Mesendoderm (in vitro differentiated cells): ENCODE data around the gene ANKRD50.

Source experiments
- DNase-seq: peaks from one replicate; pipeline ENCODE4 v3.0.0; 2013
- H2AK5ac ChIP-seq: 2 replicates; pipeline ENCODE4 v1.6.1; 2013; ENCODE audit warnings: low read length, inconsistent platforms
- H2BK120ac ChIP-seq: 2 replicates; pipeline ENCODE4 v1.6.1; 2013; ENCODE audit warnings: low read depth, mild to moderate bottlenecking, low read length, moderate library complexity, mixed read lengths
- H2BK15ac ChIP-seq: replicated peaks from 2 replicates; pipeline ENCODE4 v1.6.1; 2013; ENCODE audit warnings: low read depth, mild to moderate bottlenecking, moderate library complexity
- H2BK5ac ChIP-seq: 2 replicates; pipeline ENCODE4 v1.6.1; 2013; ENCODE audit warnings: low read length, inconsistent platforms
- H3K18ac ChIP-seq: 2 replicates; pipeline ENCODE4 v1.6.1; 2013; ENCODE audit warnings: mild to moderate bottlenecking, low read length, mixed read lengths
- H3K23ac ChIP-seq: one replicate; pipeline ENCODE4 v1.6.1; 2013; ENCODE audit warnings: low read length
- H3K27ac ChIP-seq: 2 replicates; pipeline ENCODE4 v1.5.1; 2013; ENCODE audit warnings: low read depth, mild to moderate bottlenecking, inconsistent platforms, low read length, moderate library complexity
- H3K27me3 ChIP-seq: 2 replicates; pipeline ENCODE4 v1.6.1; 2013; ENCODE audit warnings: low read length, control low read depth, mild to moderate bottlenecking, inconsistent platforms; ENCODE audit not compliant: insufficient read depth, poor library complexity
- H3K36me3 ChIP-seq: 2 replicates; pipeline ENCODE4 v1.6.1; 2013; ENCODE audit warnings: low read length, inconsistent platforms; ENCODE audit not compliant: control insufficient read depth, insufficient read depth
- H3K4ac ChIP-seq: one replicate; pipeline ENCODE4 v1.6.1; 2013; ENCODE audit warnings: low read depth, mild to moderate bottlenecking, low read length, moderate library complexity
- H3K4me1 ChIP-seq: 2 replicates; pipeline ENCODE4 v1.6.1; 2013; ENCODE audit warnings: low read depth, low read length, inconsistent platforms; ENCODE audit not compliant: control insufficient read depth
- H3K4me2 ChIP-seq: 2 replicates; pipeline ENCODE4 v1.6.1; 2013; ENCODE audit warnings: low read length
- H3K4me3 ChIP-seq: 2 replicates; pipeline ENCODE4 v1.5.1; 2013; ENCODE audit warnings: mild to moderate bottlenecking, low read length
- H3K56ac ChIP-seq: one replicate; pipeline ENCODE4 v1.6.1; 2013; ENCODE audit warnings: low read length
- H3K79me1 ChIP-seq: 2 replicates; pipeline ENCODE4 v1.6.1; 2013; ENCODE audit warnings: low read length, inconsistent platforms
- H3K79me2 ChIP-seq: 2 replicates; pipeline ENCODE4 v1.6.1; 2013; ENCODE audit warnings: mild to moderate bottlenecking, low read length; ENCODE audit not compliant: control insufficient read depth, insufficient read depth
- H3K9ac ChIP-seq: 2 replicates; pipeline ENCODE4 v1.6.1; 2013; ENCODE audit warnings: low read length, inconsistent platforms
- H4K5ac ChIP-seq: one replicate; pipeline ENCODE4 v1.6.1; 2013; ENCODE audit warnings: low read length
- H4K8ac ChIP-seq: one replicate; pipeline ENCODE4 v1.6.1; 2013; ENCODE audit warnings: low read depth, mild to moderate bottlenecking, control low read depth, low read length, moderate library complexity
- WGBS: extraction: QIAGEN DNeasy Blood & Tissue Kit; methylation state at CpG from one replicate; pipeline ENCODE4 v1.1.7; 2013; ENCODE audit warnings: low lambda C conversion rate, missing lambda C conversion rate; ENCODE audit not compliant: insufficient coverage; ENCODE audit errors: extremely low coverage; 5-methylcytosine and 5-hydroxymethylcytosine counted together

ANKRD50 gene

GRCh38 chr4:124632439-124632838 is 80.1 kb downstream of the ANKRD50 start:
- Histone ChIP-seq H2AK5ac (no peak overlapping the region), H2BK15ac (peak overlapping the region; percentile 96), H3K56ac (no peak overlapping the region), H4K8ac (peak overlapping the region; percentile 76), H4K5ac (no peak overlapping the region), H3K4me2 (no peak overlapping the region), H3K79me1 (no peaks in the 10 kb centered on the region), H3K79me2 (no peaks in the 10 kb centered on the region), H3K9ac (no peak overlapping the region), H3K27ac (no peak overlapping the region), H3K18ac (peak overlapping the region; percentile 80), H2BK5ac (no peak overlapping the region), H3K4me3 (no peak overlapping the region), H3K23ac (no peak overlapping the region), H3K4ac (peak overlapping the region; percentile 3), H3K27me3 (no peaks in the 10 kb centered on the region), H2BK120ac (peak overlapping the region; percentile 78), H3K36me3 (no peaks in the 10 kb centered on the region), H3K4me1 (peaks cover 2% of the 10 kb centered on the region)
- no CpG with 5 or more reads among the region's 5 CpGs for WGBS
- DNase-seq: no peak

- Histone ChIP-seq H2BK5ac (no peak overlapping the region), H3K27ac (peak overlapping the region; percentile 51), H3K4me2 (no peak overlapping the region), H3K4me1 (peaks cover 2% of the 10 kb centered on the region), H3K4ac (no peak overlapping the region), H3K79me1 (no peaks in the 10 kb centered on the region), H3K36me3 (no peaks in the 10 kb centered on the region), H4K8ac (peak overlapping the region; percentile 56), H3K79me2 (no peaks in the 10 kb centered on the region), H3K18ac (peak overlapping the region; percentile 80), H2AK5ac (no peak overlapping the region), H4K5ac (no peak overlapping the region), H3K9ac (no peak overlapping the region), H3K27me3 (no peaks in the 10 kb centered on the region), H3K4me3 (no peak overlapping the region), H3K56ac (no peak overlapping the region), H3K23ac (no peak overlapping the region), H2BK120ac (peak overlapping the region; percentile 78), H2BK15ac (peak overlapping the region; percentile 57)
- no CpG with 5 or more reads among the region's 1 CpG for WGBS
- peak; percentile 98 for DNase-seq
Measured at GRCh38 chr4:124631760-124632159, 80.8 kb downstream of the ANKRD50 start.

- Histone ChIP-seq H2BK5ac (no peak overlapping the region), H3K79me2 (no peaks in the 10 kb centered on the region), H3K4me1 (peaks cover 2% of the 10 kb centered on the region), H2AK5ac (no peak overlapping the region), H3K36me3 (no peaks in the 10 kb centered on the region), H3K4ac (no peak overlapping the region), H3K56ac (no peak overlapping the region), H3K27me3 (no peaks in the 10 kb centered on the region), H3K23ac (no peak overlapping the region), H2BK15ac (no peak overlapping the region), H3K4me2 (no peak overlapping the region), H3K27ac (no peak overlapping the region), H2BK120ac (no peak overlapping the region), H4K8ac (no peak overlapping the region), H3K9ac (no peak overlapping the region), H4K5ac (no peak overlapping the region), H3K4me3 (no peak overlapping the region), H3K18ac (no peak overlapping the region), H3K79me1 (no peaks in the 10 kb centered on the region)
- no peak for DNase-seq
- no CpG with 5 or more reads among the region's 1 CpG for WGBS
Measured at GRCh38 chr4:124629681-124630080, 82.9 kb downstream of the ANKRD50 start.
